Measurements from ENCODE around the gene ANAPC2. TPM values are rescaled to one million over a fixed set of nuclear protein-coding genes. Genes with fewer than 3 reads are reported as not detected.

Gene ANAPC2
- total and polyA plus RNA-seq, 7 donors: 12.5 to 49.3 (median 23.2) TPM

GRCh38 chr9:137171149-137171900, 17.0 kb downstream of the ANAPC2 start:
- TF ChIP-seq POLR2AphosphoS5 (IDR thresholded peaks at IDR 0.05) (no peak), EP300 (IDR thresholded peaks at IDR 0.05) (no peak), CTCF (IDR thresholded peaks at IDR 0.05) (no peak), POLR2A (IDR thresholded peaks at IDR 0.05) (no peak)
- peaks cover 44 to 75% (median 49%) of the 10 kb centered on the region in 3 donors for H3K27me3 ChIP-seq
- intact Hi-C loops (cut with DNase I): no loop called here
- no peak overlapping the region for H3K4me3 ChIP-seq
- WGBS, 2 donors: 81 to 85% methylated on average over 22 of the region's 22 CpGs
- H3K9me3 ChIP-seq: no peaks in the 10 kb centered on the region
- no peaks in the 10 kb centered on the region for H3K36me3 ChIP-seq
- no peak overlapping the region for H3K27ac ChIP-seq
- peaks cover 0 to 29% (median 29%) of the 10 kb centered on the region in 4 donors for H3K4me1 ChIP-seq
- no peak for DNase-seq

GRCh38 chr9:137170486-137171148, 17.7 kb downstream of the ANAPC2 start:
- peaks cover 0 to 29% (median 29%) of the 10 kb centered on the region in 4 donors for H3K4me1 ChIP-seq
- no peak overlapping the region for H3K27ac ChIP-seq
- intact Hi-C loops (cut with DNase I): no loop called here
- 54 to 60% methylated on average over 14 of the region's 14 CpGs for WGBS, 2 donors
- no peak for DNase-seq
- no peak overlapping the region for H3K4me3 ChIP-seq
- H3K36me3 ChIP-seq: no peaks in the 10 kb centered on the region
- H3K27me3 ChIP-seq: peaks cover 52 to 82% (median 56%) of the 10 kb centered on the region in 3 donors
- TF ChIP-seq EP300 (IDR thresholded peaks at IDR 0.05): no peak
- TF ChIP-seq POLR2A (IDR thresholded peaks at IDR 0.05): no peak
- no peak for TF ChIP-seq CTCF (IDR thresholded peaks at IDR 0.05)
- TF ChIP-seq POLR2AphosphoS5 (IDR thresholded peaks at IDR 0.05): no peak
- no peaks in the 10 kb centered on the region for H3K9me3 ChIP-seq

- TF ChIP-seq EP300 (IDR thresholded peaks at IDR 0.05) (no peak), POLR2A (IDR thresholded peaks at IDR 0.05) (no peak), CTCF (IDR thresholded peaks at IDR 0.05) (no peak), POLR2AphosphoS5 (IDR thresholded peaks at IDR 0.05) (no peak)
- H3K27ac ChIP-seq: no peak within 1 kb of the TSS
- DNase-seq: no peak
- intact Hi-C loops (cut with DNase I): no loop called here
- no peaks in the 10 kb centered on the region for H3K36me3 ChIP-seq
- 4 to 15% methylated on average over 41 of the region's 41 CpGs for WGBS, 2 donors
- H3K4me3 ChIP-seq: peak within 1 kb of the TSS in 3 of 4 donors; percentile 27 to 42 (median 37)
- H3K27me3 ChIP-seq: peaks cover 56 to 89% (median 63%) of the 10 kb centered on the region in 3 donors
- peaks cover 0 to 29% (median 29%) of the 10 kb centered on the region in 4 donors for H3K4me1 ChIP-seq
- no peaks in the 10 kb centered on the region for H3K9me3 ChIP-seq
Observed at GRCh38 chr9:137169896-137170358, 18.4 kb downstream of the ANAPC2 start, which contains the start of gene LRRC26. LRRC26 (minus strand) TSS chr9:137170051; CDS start chr9:137169943, 108 bp downstream.

GRCh38 chr9:137168904-137169856, 19.2 kb downstream of the ANAPC2 start:
- Histone ChIP-seq H3K4me3 (peak overlapping the region in 3 of 4 donors; percentile 27 to 42 (median 37)), H3K27me3 (peaks cover 62 to 97% (median 71%) of the 10 kb centered on the region in 3 donors), H3K27ac (no peak overlapping the region), H3K9me3 (no peaks in the 10 kb centered on the region), H3K36me3 (no peaks in the 10 kb centered on the region), H3K4me1 (peaks cover 0 to 29% (median 29%) of the 10 kb centered on the region in 4 donors)
- WGBS, 2 donors: 0 to 1% methylated on average over 124 of the region's 124 CpGs
- DNase-seq: no peak
- TF ChIP-seq EP300 (IDR thresholded peaks at IDR 0.05): no peak
- no peak for TF ChIP-seq CTCF (IDR thresholded peaks at IDR 0.05)
- TF ChIP-seq POLR2A (IDR thresholded peaks at IDR 0.05): no peak
- no peak for TF ChIP-seq POLR2AphosphoS5 (IDR thresholded peaks at IDR 0.05)
- intact Hi-C loops (cut with DNase I): no loop called here

Measured in sigmoid colon (tissue), 7 donors.